NB4 (cell line): ENCODE results near the gene POFUT2.

ENCODE experiments used
- DNase-seq: peaks from one replicate; pipeline ENCODE4 v3.0.0; 2010; ENCODE audit warnings: low read depth
- H3K4me3 ChIP-seq: one replicate; pipeline ENCODE4 v1.5.1; 2011; ENCODE audit warnings: mild to moderate bottlenecking, low read depth, low read length, moderate library complexity
- MYC ChIP-seq: IDR thresholded peaks from 2 replicates; pipeline ENCODE4 v1.6.1; 2011; ENCODE audit warnings: low read depth, low read length
- POLR2A ChIP-seq: IDR thresholded peaks from 2 replicates; pipeline ENCODE4 v1.6.1; 2011; ENCODE audit warnings: mild to moderate bottlenecking; ENCODE audit not compliant: insufficient read length; ENCODE audit errors: extremely low read depth
- TF ChIP-seq, protein P1 (sequence below): IDR thresholded peaks from 2 replicates; pipeline ENCODE4 v1.6.1; 2011; ENCODE audit warnings: low read depth, low read length
- TF ChIP-seq, protein P2 (sequence below): IDR thresholded peaks from one replicate; pipeline ENCODE4 v1.5.1; 2012; ENCODE audit warnings: low read depth, low read length

Gene POFUT2

DNA sequence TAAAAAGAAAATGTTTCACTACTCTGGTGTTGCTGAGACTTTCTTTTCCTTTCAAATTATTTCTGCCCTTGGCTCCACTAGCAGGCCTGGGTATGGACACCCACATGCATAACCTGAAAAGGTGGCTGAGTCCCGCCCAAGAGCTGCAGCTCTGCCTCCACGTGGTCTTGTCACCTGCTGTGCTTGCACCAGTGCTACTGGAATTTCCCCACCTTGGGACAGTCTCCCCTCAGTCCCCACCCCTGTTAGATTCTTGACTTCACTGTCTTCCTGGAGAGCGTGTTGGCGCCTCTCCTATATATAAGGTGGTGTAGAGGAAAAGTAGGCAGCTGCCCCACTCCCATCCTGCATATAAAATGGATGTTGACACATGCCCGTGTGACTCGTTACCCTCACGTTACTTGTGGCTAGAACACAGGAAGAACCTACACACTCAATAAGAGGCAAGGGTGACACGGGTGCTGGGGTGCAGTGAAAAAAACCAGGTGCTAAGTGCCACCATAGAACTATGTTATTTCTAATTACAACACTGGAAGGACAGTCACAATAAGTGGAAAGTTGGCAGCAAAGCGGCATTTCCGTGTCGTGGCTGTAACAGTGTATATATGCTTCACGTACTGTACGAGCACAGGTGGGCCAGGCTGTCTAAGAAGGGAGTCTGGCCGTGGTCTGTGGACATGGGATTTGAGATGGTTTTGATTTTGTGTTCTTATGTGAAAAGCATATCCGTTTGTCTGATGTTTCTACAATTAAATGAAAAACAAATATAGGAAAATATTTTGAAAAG, 61.0 kb downstream of the POFUT2 start:
- TF ChIP-seq, protein P1, sequence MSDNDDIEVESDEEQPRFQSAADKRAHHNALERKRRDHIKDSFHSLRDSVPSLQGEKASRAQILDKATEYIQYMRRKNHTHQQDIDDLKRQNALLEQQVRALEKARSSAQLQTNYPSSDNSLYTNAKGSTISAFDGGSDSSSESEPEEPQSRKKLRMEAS = no peak
- TF ChIP-seq, protein P2, sequence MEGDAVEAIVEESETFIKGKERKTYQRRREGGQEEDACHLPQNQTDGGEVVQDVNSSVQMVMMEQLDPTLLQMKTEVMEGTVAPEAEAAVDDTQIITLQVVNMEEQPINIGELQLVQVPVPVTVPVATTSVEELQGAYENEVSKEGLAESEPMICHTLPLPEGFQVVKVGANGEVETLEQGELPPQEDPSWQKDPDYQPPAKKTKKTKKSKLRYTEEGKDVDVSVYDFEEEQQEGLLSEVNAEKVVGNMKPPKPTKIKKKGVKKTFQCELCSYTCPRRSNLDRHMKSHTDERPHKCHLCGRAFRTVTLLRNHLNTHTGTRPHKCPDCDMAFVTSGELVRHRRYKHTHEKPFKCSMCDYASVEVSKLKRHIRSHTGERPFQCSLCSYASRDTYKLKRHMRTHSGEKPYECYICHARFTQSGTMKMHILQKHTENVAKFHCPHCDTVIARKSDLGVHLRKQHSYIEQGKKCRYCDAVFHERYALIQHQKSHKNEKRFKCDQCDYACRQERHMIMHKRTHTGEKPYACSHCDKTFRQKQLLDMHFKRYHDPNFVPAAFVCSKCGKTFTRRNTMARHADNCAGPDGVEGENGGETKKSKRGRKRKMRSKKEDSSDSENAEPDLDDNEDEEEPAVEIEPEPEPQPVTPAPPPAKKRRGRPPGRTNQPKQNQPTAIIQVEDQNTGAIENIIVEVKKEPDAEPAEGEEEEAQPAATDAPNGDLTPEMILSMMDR = no peak
- TF ChIP-seq MYC = no peak
- no peak for TF ChIP-seq POLR2A
- DNase-seq = peak; percentile 27
- H3K4me3 ChIP-seq = no peak overlapping the region

DNA sequence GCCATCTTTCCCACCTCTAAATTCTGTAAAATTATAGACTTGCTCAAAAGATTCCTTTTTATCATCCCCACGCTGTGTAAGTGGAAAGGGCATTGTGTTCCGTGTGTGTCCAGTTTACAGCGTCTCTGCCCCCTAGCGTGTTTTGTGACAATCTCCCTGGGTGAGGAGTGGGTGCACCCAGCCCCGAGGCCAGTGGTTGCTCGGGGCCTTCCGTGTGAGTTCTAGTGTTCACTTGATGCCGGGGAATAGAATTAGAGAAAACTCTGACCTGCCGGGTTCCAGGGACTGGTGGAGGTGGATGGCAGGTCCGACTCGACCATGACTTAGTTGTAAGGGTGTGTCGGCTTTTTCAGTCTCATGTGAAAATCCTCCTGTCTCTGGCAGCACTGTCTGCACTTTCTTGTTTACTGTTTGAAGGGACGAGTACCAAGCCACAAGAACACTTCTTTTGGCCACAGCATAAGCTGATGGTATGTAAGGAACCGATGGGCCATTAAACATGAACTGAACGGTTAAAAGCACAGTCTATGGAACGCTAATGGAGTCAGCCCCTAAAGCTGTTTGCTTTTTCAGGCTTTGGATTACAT, 61.9 kb downstream of the POFUT2 start:
- H3K4me3 ChIP-seq = no peak overlapping the region
- TF ChIP-seq, protein P2 = no peak
- TF ChIP-seq POLR2A (no peak), MYC (no peak)
- TF ChIP-seq, protein P1 = no peak
- DNase-seq = no peak

DNA sequence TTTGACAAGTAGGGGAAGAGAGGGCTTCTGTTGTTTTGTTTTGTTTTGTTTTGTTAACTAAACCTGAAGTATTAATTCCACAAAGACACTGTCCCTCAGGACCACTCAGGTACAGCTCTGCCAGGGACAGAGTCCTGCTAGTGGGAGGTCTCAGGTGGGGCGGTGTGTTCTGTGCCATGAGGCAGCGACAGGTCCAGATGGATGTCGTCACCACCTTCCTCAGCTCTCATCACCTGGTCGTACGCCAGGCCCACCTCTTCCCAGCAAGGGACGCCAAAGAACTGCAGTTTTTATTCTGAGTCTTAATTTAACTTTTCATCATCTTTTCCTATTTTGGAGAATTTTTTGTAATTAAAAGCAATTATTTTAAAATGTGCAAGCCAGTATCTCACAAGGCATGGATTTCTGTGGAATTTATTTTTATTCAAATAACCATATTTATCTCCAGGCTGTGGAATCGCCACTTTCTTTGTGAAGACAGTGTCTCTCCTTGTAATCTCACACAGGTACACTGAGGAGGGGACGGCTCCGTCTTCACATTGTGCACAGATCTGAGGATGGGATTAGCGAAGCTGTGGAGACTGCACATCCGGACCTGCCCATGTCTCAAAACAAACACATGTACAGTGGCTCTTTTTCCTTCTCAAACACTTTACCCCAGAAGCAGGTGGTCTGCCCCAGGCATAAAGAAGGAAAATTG, 62.5 kb downstream of the POFUT2 start:
- no peak overlapping the region for H3K4me3 ChIP-seq
- no peak for DNase-seq
- TF ChIP-seq POLR2A = no peak
- no peak for TF ChIP-seq MYC
- TF ChIP-seq, protein P2 = no peak
- TF ChIP-seq, protein P1 = no peak

DNA sequence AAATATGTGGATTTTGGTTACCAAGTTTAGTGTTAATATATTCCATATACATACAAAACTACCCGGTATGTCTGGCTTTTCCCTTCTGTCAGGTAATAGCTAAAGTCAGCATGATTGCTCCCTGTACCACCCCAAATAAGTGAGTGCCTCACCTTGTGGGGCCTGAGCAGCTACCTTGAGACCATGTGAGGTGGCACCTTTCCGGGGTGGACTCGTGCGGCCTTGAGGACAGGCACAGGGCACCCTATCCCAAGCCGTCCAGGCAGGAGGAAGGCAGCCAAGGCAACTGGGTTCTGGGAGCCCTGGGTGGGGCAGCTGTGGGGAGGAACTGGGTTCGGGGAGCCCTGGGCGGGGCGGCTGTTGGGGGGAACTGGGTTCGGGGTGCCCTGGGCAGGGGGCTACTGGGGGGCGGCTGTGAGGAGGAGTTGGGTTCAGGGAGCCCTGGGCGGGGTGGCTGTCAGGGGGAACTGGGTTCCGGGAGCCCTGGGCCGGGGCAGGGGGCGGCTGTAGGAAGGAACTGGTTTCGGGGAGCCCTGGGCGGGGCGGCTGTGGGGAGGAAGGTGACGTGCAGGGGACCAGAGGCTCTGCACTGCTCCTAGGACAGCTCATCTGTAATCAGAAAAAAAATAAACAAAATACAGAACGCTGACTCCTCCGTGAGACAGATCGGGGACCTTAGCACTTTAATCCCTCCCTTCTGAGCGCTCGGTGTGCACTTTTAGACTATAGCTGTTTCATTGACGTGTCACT, 63.3 kb downstream of the POFUT2 start:
- DNase-seq = no peak
- H3K4me3 ChIP-seq = no peak overlapping the region
- TF ChIP-seq, protein P2 = no peak
- TF ChIP-seq MYC = no peak
- TF ChIP-seq POLR2A = no peak
- TF ChIP-seq, protein P1 = no peak

DNA sequence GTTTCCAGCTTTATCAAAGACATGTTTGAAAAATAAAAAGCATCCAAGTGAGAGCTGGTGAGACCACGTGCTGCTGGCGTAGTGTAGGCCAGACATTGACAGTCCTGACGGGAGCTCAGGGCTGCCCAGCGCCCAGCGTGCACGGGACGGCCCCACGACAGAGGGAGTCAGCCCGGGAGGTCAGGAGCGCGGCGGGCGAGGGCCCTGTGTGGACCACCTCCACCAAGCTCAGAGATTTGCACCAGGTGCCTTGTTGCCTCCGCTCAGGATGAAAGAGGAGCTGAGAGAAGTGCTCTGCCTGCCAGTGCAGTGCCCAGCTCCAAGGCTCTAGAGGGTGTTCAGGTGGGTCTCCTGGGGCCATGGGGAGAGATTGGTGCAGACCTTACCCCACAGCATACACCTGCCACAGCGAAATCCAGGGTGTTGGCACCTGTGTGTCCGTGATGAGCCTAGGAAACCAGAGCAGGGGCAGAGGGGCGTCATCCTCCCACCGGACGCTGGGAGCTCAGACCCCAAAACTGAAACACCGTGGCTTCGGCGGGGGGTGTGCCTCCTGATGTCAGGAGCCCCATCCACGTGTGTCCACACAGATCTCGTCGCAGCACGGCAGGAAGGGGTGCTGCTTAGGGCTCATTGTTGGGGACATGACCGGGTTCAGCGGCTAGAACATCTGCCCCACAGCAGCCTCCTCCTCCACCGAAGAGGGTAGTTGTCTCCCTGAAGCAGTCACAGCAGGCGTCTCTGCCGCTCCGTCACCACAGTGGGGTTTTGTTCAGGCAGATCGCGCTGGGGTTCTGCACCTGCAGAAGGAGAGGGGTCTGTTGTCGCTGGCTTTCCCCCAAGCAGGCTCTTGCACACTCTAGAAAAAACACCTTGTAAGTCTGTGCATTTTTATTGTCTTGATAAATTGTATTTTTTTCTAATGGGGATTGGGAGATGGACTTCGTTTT, 64.2 kb downstream of the POFUT2 start:
- no peak for DNase-seq
- no peak overlapping the region for H3K4me3 ChIP-seq
- TF ChIP-seq, protein P1 = no peak
- TF ChIP-seq MYC = no peak
- no peak for TF ChIP-seq POLR2A
- TF ChIP-seq, protein P2 = no peak
